Fibroblast of skin of left biceps (primary cell): Measurements from ENCODE around the gene OR14I1.
"Not testable (repeated sequence)": the region's sequence is repeated elsewhere in the genome, so short reads cannot be mapped to it uniquely, and the experiment has no call there.

Source experiments
- DNase-seq, 2 experiments: peaks; one replicate each; pipeline ENCODE4 v3.0.0-alpha.2; 2013; ENCODE audit warnings: low read depth in 2 of 2

OR14I1 gene

DNA sequence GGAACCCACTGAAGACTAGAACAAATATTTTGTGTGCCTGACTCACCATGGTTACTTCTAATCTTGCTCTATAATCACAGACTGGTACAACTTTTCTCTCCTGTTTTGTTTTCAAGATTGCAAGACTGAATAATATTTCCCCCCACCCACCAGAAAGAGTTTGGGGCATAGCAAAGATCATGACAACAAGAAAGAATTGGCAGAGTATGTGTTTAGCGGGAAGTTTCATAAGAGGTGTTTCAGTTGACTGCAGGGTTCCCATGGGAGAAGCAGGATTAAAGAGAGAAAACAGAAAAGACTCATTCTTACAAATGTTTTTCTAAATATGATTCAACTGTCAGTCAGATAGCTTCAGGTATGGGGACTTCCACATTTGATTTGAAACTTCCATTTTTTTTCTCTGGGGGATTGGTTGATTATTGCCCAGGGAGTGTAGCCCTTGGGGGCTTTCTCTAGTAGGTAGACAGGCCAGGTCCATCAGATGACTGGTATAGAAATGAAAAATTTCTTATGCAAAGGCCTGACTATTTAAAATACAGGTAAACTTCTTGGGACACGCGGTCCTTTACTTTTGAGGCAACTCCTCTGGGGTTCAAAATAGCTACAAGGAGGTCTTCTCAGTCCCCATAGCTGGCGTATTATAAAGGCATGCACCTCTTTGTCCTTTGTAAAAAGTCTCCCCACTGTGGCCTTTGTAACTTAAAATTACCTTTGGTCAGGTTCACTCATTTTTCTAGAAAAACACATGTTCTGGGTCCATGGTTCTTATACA is 13.9 kb downstream of the OR14I1 start:
- no peak for DNase-seq

DNA sequence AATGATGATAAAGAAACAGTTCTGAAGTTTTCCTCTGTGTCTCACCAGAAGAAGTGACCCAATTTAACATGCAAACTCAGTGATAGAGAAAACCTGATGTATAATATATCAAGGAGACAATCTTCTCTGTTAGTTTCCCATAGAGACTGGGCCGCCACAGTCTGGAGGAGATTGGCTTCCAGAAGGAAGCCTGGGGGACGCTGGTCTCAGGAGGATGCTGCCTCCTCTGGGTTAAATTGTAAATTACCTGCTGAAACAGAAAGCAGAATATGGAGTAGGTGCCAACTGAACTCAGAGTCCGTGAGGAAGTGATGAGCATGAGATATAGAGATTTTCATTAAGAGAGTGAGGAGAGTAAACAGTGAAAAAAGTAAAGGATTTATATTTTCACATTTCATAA is 15.8 kb downstream of the OR14I1 start:
- no peak for DNase-seq

DNA sequence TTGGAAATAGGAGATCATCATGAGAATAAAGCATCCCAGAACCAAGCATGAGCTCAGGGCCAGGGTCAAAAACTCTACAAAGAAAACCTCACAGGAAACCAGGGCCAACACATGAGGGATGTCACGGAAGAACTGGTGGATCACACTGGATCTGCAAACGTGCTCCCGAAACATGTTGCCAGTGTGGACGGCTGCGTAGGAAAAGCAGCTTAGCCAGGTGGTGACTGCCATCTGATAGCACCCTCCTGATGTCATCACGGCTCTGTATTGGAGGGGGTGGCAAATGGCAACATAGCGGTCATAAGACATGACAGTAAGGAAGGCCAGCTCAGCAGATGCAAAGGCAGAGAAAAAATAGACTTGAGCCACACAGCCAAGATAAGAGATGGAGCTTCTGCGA is 20.9 kb downstream of the OR14I1 start:
- no peak for DNase-seq

DNA sequence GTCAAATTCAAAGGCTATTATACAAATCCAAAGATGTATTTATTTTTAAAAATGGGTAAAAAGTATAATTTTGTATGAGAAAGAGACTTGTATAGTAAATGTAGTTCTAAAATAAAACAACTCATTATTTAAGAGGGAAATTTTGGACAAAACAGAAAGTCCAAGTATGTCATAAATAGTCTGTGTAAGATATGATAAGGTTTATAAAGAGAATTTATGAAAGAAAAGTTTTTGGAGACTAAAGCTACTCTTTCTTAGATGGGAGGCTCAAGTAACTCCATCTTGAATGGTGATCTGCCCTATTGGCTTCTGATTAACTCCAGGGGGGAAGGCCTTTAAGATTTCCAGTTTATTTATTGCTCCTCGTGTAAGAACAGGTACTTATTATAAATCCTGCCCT is 32.6 kb downstream of the OR14I1 start:
- no peak for DNase-seq

DNA sequence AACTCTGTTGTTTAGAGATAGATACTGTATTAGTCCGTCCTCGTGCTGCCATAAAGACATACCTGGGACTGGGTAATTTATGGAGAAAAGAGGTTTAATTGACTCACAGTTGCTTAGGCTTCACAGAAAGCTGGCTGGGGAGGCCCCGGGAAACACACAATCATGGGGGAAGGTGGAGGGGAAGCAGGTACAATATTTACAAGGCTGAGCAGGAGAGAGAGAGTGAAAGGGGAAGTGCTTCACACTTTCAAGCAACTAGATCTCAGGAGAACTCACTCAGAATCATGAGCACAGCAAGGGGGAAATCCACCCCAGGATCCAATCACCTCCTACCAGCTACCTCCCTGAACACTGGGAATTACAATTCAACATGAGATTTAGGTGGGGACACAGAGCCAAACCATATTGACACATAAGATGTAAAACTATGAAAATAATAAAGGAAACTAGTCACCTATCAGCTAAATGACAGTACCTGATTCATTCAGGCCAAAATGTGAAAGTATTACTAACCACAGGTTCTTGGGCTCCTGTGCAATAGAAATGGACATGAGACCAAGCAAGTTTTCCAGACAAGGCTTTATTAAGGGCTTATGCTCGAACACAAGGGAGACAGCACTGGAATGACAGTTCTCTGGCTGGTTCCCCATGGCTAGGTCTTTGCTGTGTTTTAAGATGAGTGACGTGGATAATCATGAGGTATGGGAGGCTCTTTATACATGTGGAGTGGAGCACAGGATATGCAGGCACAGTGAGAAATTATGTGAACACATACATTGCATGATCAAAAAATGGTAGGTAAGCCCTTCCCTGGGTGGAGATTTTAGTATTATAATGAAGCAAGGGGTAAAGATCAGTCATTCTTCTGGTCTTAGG is 38.9 kb downstream of the OR14I1 start:
- DNase-seq, result not testable (repeated sequence)

DNA sequence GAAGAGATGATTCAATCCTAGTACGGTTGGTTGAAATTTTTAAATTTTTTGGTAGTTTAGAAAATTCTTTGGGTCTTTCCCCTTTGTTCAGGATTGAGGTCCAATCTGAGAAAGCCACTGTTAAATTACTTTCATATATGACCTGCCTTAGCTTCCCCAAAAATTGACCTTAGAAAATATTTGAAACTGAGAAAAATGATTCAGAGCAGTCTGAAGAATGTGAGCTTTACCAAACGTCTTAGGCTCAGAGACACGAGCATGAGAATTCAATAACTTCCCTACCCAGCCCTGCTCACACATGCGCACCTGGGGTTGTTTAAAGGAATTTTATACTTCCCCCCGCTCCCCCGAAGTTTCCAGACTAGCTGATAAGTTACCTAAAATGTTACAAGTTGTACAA is 45.8 kb downstream of the OR14I1 start:
- DNase-seq, result not testable (repeated sequence)

DNA sequence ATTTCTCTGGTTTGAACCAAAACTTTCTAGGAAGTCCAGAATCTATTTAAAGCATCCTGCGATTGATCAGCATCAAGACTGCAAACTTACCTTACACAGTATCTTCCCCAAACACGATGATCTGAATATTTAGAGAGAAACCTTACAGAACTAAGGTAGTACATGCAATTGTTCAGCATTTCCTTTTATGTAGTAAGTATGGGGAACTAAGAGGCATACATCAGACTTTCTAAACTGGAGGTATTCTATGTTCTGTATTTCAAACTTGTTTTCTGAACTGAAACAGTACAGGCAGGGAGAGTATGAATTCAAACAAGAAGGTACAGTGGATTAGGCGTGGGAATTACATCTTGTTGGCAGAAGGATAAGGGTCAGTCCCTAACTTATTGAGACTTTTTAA is 47.2 kb downstream of the OR14I1 start, which contains the start of gene OR2T27:
Gene OR2T27 (minus strand): TSS at position 175 of the 400 bp plus-strand sequence. CDS start 4,644 bp downstream, outside the sequence.
- DNase-seq, result not testable (repeated sequence)
